ENCODE data around the gene ANTXR1.

DNA sequence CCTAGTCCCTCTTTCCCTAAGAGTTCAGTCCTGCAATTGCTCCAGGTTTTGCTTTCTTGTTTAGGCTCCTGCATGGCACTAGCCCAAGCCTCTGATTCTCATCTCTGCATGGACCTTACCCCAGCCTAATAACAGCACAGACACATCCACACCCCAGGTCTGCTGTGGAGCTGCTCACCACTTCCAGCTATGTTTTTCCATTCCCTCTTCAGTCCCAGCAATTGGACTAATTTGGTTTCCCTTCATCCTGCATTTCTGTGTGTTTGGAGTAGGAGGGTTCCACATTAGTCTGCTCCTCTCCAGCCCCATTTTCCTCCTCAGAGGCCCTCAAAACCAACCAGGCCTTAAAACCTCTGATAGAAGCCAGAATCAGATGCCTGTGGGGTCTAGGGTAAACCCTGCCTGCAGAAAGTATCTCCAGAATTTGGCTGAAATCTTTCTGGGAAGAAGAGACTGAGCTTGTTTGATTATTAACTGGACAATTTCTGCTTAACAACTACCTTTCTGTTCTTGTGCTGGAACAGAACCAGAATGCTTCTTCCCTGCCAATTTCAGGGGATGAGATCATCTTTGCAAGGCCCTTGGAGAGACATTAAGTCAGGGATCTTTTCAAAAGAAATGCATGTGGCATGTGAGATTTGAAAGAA is 278.1 kb downstream of the ANTXR1 start:
- TF ChIP-seq, protein P1, sequence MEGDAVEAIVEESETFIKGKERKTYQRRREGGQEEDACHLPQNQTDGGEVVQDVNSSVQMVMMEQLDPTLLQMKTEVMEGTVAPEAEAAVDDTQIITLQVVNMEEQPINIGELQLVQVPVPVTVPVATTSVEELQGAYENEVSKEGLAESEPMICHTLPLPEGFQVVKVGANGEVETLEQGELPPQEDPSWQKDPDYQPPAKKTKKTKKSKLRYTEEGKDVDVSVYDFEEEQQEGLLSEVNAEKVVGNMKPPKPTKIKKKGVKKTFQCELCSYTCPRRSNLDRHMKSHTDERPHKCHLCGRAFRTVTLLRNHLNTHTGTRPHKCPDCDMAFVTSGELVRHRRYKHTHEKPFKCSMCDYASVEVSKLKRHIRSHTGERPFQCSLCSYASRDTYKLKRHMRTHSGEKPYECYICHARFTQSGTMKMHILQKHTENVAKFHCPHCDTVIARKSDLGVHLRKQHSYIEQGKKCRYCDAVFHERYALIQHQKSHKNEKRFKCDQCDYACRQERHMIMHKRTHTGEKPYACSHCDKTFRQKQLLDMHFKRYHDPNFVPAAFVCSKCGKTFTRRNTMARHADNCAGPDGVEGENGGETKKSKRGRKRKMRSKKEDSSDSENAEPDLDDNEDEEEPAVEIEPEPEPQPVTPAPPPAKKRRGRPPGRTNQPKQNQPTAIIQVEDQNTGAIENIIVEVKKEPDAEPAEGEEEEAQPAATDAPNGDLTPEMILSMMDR (IDR thresholded peaks at IDR 0.05; ENCODE audit: poor library complexity) = no peak
- TF ChIP-seq EZH2 (IDR thresholded peaks at IDR 0.05; ENCODE audit: borderline replicate concordance) (no peak), EZH2phosphoT487 (IDR thresholded peaks at IDR 0.05; ENCODE audit: low read depth, severe bottlenecking, unreplicated experiment) (no peak)

Measured in hepatocyte (in vitro differentiated cells).